GM21515 (cell line): Measurements from ENCODE around the gene MAFG.
"Not testable (repeated sequence)": the region's sequence is repeated elsewhere in the genome, so short reads cannot be mapped to it uniquely, and the experiment has no call there.

Experiments
- ATAC-seq: cut with Tn5 transposase; IDR thresholded peaks from one replicate; pipeline ENCODE4 v1.9.1; 2021; ENCODE audit not compliant: unreplicated experiment

Gene MAFG

DNA sequence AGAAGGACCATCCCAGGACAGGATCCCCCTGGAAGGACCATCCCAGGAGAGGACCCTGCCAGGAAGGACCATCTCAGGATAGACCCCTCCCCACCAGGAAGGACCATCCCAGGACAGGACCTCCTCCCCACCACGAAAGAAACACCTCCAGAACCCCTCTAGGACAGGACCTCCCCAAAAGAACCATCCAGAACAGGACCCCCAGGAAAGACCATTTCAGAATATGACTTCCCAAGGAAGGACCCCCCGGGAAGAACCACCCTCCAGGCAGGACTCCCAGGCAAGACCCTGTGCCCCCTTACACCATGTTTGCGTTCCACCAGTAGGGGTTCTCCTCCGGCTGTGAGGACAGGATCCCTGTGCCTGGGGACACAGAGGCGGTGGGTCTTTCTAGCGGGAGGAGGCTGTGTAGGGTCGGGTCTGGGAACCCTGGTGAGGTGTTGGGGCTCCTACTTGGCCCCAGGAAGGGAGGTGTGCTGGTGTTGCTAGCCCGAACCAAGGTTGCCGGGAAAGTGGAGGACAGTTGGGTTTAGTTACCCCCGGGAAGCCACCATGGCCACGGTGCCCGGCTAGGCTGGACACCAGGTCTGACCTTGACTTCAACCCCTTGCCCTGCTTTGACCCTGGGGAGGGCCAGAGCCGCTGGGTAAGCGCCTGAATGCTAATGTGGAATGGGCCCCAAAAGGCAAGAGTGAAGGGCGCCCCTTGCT is 31.3 kb upstream of the MAFG start:
- ATAC-seq = no peak

DNA sequence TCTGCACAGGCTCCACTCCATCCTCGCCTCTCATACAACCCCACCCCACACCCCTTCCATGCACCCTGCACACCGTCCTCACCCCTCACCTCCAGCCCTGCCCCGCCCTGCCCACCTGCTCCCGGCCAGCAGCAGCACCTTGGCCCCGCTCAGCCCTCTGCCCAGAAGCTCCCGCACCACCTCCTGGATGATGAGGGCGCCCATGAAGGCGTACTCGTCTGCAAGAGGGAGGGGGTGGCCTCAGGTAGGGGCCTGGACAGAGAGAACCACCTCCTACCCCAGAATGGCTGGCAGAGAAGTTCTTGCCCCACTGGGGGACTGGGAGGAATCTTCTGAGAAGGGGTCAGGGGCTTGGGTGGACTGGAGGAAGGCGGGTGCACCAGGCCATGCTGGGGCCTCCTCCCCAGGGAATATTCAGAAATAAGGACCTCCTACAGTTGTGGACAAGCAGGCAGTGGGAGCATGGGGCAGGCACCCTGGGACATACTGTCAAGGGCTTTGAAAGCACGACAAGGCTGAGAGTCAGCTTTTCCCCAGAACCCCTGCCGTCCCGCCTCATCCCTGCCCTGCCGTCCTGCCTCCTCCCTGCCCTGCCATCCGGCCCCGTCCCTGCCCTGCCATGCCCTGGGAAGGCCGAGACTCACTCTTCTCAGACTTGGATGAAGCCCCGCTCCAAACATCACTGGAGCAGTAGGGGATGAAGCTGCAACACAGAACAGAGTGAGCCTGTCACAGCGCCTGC is 30.3 kb upstream of the MAFG start:
- no peak for ATAC-seq

DNA sequence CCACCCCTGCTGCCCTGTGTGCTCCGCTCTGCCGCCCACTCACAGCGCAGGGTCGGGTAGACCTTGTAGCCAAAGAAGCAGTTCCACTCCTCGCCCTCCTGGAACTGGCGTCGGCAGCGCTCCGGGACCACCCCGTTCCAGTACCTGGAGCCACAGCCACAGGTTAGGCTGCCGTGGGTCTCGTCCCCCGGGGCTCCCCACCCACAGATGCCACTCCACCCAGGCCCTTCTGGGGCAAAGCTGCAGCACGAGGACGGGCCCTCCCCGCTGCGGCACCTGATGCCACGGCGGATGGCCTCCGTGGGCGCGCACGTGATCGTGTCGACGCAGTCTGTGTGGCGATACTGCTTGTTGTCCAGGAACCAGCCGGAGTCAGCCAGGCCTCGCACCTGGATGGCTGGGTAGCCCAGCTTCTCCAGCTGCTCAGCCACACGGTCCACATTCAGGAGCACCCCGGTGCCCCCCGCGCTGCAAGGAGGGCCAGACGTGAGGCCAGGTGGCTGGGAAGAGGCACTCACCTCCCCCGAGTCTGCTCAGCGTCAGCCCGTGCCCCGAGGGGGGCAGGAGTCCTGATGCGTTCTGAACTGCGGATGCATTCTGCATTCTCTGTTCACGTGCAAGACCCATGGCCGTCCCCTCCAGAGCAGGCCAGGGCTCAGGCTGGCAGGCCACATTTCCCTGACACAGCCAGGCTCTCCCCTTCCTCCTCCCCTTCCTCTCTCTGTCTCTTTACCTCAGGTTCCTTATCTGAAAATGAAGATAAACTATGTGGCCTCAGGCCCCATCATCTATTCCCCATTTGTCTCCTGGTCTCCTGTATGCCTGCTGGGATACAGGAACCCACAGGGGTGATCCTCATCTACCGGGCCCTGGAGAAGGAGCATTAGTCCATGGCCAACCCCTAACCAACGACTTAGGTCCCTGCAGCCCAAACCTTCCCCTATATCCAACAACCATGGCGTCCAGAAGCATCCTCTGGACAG is 29.4 kb upstream of the MAFG start:
- no peak for ATAC-seq

DNA sequence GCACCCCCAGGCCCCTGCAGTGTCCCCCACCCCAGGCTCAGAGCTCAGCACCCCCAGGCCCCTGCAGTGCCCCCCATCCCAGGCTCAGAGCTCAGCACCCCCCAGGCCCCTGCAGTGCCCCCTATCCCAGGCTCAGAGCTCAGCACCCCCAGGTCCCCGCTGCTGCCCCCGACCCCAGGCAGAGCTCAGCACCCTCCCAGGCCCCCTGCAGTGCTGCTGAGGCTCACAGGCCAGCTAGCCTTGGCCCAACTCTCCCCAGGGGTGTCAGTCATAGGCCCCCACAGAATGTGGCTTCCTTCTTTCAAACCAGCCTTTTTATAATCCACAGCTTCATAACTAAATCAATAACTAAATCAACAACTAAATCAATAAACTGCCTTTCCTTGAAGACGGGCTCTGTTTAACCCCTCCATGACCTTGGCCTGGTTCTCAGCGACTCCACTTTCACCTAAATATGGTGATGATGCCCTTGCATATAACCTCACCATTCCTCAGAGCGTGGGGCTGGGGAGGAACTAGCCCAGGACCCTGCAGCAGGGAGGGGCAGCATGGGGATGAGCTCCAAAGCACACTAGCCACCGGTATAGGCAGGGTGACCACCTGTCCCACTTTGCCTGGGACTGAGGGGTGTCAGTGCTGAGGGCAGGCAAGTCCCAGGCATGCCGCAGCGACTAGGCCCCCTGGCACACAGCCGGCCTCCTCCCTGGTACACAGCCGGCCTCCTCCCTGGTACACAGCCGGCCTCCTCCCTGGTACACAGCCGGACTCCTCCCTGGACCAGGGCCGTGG is 28.4 kb upstream of the MAFG start:
- no peak for ATAC-seq

DNA sequence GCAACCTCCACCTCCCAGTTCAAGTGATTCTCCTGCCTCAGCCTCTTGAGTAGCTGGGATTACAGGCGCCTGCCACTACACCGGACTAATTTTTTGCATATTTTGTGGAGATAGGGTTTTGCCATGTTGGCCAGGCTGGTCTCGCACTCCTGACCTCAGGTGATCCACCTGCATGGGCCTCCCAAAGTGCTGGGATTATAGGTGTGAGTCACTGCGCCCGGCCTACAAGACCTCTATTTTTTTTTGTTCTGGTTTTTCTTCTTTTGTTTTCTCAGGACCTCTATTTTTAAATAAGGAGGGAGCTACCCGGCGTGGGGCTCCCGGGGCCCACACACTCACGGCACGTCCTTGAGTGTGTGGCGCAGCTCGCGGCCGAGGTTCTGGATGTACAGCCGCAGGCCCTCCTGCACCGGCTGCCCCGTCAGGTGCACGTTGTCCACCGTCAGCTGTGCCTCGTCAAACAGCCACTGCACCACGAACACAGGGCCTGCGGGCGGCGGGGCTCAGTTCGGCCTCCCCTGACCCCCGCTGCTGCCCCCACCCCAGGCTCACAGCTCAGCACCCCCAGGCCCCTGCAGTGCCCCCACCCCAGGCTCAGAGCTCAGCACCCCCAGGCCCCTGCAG is 27.6 kb upstream of the MAFG start:
- no peak for ATAC-seq

DNA sequence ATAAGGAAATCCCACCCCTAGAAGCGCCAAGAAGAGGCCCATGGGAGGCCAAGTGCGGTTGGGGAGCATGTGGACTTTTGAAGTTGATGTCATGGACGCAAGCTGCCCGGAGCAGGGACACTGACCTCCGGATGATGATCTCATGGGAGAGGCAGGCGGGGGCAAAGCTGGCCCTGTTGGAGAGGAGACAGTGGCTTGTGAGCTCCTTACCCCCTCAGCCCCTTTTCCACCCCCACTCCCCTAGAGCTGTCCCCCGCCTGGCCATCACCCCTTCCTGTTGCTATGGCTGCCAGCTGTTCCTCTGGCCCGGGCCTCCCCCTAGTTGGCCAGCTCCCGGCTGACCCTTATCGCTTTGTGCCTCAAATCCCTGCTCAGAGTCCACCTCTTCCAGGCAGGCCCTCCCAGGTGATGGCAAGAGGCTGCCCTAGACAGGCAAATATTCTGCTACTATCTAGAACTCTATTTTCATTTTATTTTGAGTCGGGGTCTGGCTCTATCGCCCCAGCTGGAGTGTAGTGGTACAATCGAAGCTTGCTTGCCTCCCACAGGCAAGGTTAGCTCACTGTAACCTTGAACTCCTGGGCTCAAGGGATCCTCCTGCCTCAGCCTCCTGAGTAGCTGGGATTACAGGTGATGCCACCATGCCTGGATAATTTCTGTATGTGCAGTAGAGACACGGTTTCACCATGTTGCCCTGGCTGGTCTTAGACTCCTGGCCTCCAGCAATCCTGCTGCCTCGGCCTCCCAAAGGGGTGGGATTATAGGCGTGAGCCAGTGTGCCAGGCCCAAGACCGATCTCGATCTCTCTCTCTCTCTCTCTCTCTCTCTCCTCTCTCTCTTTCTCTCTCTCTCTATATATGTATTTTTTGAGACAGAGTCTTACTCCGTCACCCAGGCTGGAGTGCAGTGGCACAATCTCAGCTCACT is 26.9 kb upstream of the MAFG start:
- ATAC-seq = no peak

DNA sequence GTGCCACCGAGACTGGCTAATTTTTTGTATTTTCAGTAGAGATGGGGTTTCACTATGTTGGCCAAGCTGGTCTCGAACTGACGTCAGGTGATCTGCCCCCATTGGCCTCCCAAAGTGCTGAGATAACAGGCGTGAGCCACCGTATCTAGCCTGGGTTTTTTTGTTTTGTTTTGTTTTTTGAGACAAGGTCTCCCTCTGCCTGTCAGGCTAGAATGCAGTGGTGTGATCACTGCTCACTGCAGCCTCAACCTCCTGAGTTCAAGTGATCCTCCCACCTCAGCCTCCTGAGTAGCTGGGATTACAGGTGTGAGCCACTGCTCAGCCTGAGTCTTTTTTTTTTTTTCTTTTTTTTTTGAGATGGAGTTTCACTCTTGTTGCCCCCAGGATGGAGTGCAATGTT is 25.9 kb upstream of the MAFG start:
- ATAC-seq = not testable (repeated sequence)

DNA sequence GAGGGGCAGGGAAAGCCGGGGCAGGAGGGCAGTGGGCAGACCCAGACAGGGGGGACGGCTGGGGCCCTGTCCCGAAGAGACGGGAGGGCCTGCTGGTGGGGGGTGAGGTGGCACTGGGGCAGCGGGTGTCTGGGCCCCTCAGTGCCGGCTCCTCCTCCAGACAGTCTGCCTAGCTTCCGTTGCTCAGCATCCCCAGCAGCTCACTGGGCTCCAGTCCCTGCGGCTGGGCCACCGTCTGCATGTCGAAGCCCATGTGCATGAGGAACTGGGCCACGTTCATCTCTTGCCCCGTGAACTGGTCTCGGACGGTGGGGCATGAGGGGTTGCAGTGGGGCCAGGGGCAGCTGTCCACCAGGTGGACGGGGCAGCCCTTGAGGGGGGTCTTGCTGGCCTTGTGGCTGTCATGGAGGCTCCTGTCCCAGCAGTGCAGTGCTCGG is 25.3 kb upstream of the MAFG start:
- ATAC-seq = no peak

DNA sequence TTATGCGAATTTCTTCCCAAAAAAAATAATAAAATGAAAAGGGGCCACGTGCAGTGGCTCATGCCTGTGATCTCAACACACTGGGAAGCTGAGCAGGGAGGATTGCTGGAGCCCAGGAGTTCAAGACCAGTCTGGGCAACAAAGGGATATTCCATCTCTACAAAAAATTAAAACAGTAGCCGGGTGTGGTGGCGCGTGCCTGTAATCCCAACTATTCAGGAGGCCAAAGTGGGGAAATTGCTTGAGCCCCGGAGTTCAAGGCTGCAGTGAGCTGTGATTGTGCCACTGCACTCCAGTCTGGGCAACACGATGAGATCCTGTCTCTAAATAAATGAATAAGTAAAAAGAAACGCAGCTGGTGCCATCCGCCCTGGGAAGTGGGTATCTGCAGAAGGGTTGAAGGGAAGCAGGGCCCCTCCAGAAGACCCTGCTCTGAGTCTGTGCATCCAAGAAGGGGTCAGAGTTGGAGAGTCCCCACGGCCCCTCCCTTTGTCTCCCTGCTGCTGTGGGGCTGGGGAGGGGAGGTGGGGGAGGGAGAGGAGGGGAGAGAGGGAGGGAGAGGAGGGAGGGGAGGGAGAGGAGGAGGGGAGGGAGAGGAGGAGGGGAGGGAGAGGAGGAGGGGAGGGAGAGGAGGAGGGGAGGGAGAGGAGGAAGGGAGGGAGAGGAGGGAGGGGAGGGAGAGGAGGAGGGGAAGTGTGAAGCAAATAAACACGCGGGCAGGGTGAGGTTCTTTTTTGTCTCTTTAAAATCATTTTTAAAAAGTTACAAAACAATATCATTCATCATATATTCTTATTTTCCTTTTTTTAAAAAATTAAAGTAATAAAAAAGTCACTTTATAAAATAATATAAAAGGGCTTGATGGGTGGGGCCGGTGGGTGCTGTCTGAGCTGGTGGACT is 24.5 kb upstream of the MAFG start:
- ATAC-seq = no peak

DNA sequence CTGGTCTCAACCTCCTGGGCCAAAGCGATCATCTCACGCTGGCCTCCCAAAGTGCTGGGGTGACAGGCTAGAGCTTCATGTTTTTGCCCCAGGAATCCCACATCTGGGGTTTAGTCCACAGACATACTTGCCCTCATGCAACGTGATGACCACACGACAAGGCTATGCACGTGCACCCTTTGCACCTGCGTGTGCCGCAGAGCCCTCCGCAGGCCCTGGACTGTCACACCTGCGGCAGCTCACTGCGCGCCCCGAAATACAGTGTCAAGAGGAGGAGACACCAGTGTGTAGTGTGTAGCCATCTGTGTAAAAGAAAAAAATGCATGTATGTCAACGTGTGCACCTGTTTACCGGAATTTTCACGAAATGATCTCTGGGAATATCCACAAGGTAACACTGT is 23.0 kb upstream of the MAFG start:
- ATAC-seq = no peak

DNA sequence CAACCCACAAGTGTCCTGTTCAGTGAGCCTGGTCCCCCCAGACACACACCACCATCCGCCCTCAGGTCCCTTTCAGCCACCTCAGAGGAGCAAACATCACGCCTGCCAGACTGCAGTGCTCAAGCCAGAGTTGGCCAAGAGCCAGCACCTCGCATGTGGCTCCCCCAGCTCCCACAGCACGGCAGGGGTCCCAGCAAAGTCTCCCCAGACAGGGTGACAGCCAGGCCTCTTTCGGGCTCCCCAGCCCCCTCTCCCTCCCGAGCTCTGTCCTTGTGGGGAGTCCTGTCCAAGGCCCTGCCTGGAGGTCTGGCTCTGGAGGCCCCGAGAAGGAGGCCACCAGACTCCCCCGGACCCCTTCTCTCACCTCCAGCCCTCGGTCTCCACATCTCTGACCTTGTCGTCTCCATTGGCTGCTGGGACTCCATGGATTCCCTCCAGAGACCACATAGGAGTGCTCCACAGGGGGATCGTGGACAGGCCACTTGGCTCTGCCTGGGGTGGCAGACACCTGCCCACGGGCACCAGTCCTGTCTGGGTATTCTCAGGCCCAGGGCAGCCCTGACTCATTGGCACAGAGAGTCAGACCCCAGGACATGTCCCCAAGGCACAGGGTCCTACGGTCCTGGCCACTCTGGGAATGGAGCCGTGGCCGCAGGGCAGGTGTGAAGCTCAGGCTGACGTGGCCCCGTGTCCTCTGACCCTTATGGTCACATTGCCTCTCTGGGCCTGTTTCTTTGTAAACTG is 21.3 kb upstream of the MAFG start:
- ATAC-seq = no peak

DNA sequence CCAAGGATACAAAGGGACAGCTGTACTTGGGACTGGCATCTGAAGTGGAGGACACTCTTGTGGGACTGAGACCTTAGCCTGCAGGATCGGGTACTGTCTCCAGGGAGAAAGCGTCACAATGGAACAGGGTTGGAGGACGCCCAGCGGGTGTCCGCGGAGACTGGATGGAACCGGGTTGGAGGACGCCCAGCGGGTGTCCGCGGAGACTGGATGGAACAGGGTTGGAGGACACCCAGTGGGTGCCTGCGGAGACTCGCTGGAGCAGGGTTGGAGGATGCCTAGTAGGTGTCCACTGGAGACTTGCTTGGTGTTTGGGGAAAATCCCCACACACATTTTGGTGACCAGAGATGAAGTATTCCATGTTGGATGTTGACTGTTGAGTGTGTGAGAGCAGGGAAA is 19.7 kb upstream of the MAFG start, which contains the start of gene MYADML2:
TSS of gene MYADML2 (minus strand) at position 45 of the 400 bp plus-strand sequence. CDS start 5,492 bp downstream, outside the sequence.
- ATAC-seq = no peak

DNA sequence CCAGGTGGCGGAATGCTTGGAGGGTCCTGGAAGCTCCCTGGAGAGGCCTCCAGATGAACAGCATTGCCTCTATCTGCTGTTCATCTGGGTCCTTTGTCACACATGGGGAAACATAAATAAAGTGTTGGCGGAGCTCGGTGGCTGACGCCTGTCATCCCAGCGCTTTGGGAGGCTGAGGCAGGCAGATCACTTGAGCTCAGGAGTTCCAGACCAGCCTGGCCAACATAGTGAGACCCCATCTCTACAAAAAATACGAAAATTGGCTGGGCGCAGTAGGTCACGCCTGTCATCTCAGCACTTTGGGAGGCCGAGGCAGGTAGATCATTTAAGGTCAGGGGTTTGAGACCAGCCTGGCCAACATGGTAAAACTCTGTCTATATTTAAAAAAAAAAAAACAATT is 17.3 kb upstream of the MAFG start:
- ATAC-seq = no peak

DNA sequence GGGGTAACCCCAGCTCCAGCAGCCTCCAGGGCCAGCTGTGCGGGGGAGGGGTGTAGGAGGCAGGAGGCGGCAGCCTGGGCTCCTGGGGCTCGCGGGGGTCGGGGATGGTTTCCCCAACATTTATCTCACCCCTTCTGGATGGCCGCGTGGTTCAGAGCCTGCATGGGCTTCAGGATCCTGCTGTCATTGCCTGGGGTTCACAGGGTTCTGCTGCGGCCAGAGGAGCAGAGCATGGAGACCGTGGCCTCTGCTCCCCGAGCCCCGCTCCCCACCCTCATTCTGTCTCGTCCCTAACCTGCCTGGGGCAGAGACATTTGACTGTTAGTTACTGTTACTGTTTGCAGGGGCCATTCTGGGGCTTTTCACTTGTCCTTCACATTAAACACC is 14.6 kb upstream of the MAFG start:
- ATAC-seq = no peak

DNA sequence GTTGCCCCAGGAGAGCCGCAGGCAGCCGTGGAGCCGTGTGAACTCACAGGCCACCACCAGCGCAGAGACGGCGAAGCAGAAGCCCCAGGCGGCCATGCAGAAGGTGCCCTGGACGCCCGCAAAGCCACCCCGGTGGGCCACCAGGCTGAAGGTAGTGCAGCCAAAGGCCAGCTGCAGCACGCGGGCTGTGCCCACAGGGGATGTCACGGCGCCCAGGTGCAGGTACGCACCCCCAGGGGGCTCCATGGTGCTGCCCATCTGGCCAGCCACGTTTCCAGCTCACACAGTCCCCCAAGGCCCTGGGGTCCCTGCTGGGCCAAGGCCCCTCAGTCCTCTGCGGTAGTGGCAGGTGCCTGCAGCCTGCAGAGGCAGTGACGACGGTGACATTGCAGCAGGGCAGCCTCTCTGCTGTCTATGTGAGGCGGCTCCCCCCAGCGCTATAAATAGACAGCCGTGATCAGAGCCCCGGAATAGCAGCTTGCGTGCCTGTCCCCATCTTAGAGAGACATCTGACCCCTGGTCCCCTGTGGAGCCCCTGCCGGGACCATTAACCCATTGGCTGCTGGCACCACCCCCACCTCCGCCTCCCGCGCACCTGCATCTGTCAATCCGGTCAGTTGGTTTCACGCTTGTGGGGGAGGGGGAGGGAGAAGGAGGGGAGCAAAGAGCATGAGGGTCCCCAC is 14.1 kb upstream of the MAFG start:
- ATAC-seq = no peak

DNA sequence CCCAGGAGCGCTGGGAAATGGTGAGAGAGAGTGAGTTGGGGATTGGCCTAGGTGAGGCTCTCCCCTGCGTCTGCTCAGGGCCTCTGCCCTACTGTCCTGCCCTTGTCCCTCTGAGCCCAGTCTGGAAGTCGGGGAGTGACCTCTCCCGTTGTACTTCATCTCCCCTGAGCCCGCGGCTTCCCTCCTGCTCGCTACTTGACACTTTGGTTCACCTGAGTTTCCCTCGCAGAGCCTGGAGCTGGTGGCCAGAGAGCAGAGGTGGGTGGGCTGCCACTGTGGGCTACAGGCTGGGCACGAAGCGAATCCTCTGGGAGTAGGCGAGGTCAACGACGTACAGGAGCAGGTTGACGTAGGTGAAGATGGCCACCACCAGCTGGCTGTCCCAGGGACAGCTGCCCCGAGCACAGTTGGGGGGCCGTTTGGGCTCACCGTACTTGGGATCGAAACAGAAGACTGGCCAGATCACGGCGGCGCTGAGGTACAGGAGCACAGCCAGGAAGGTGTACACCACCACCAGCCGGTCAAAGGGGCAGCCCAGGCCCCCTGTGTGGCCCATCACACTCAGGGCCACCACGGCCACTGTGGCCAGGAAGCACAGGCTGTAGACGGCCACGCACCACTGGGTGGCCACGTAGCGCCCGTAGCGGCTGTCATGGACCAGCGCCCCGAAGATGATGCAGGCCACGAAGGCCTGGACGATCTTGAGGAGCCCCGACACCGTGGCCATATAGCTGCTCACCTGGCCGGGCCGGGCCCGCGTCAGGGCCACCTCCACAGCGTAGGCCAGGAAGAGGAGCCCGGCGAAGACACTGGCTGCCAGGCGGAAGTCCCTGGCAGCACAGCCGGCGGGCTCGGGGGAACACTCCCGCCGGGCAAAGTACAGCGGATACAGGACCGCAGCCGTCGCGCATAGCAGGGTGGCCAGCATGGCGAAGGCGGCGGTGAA is 13.3 kb upstream of the MAFG start:
- ATAC-seq = no peak
